ENCODE measurements around the gene SLC9A1.

GRCh38 chr1:27130798-27131197 is 24.1 kb downstream of the SLC9A1 start:
- TF ChIP-seq CTCF (IDR thresholded peaks at IDR 0.05) (no peak), POLR2A (IDR thresholded peaks at IDR 0.05) (no peak)
